SH-SY5Y (cell line): ENCODE data around the gene POC1B.

Experiments used
- GATA2 ChIP-seq: IDR thresholded peaks from 2 replicates; pipeline ENCODE4 v1.6.1; 2011; ENCODE audit warnings: mild to moderate bottlenecking, low read depth, low read length
- GATA3 ChIP-seq: IDR thresholded peaks from 2 replicates; pipeline ENCODE4 v1.6.1; 2011; ENCODE audit warnings: low read depth, mild to moderate bottlenecking, low read length, moderate library complexity

DNA sequence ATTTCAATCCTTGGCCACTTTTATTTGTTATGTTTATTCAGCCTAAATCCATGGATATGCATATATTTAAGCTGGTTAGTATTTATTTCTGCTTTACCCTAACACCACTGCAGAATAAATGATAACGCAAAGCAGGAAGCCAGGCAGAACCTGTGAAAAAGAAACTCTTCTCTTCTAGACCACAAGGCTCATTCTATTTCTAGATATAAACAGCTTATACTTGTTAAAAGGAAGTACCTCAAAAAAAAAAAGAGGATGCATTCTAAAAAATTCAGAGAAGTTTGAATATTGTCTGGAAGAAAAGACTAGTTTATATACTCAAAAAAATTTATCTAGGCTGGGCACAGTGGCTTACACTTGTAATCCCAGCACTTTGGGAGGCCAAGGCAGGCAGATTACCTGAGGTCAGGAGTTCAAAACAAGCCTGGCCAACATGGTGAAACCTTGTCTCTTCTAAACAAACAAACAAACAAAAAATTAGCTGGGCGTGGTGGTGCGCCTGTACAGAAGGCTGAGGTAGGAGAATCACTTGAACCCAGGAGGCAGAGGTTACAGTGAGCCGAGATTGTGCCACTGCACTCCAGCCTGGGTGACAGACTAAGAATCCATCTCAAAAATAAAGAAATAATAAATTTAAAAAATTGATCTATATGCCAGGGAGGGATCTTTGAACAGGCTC is 57.1 kb downstream of the POC1B start:
- TF ChIP-seq GATA2 (no peak), GATA3 (no peak)
